NCI-H128 (cell line): ENCODE data around the gene CABCOCO1.

Experiments used
- DNase-seq: peaks from one replicate; lab custom pipeline; 2025; ENCODE audit not compliant: unreplicated experiment; lab: John Stamatoyannopoulos, UW

The CABCOCO1 gene

DNA sequence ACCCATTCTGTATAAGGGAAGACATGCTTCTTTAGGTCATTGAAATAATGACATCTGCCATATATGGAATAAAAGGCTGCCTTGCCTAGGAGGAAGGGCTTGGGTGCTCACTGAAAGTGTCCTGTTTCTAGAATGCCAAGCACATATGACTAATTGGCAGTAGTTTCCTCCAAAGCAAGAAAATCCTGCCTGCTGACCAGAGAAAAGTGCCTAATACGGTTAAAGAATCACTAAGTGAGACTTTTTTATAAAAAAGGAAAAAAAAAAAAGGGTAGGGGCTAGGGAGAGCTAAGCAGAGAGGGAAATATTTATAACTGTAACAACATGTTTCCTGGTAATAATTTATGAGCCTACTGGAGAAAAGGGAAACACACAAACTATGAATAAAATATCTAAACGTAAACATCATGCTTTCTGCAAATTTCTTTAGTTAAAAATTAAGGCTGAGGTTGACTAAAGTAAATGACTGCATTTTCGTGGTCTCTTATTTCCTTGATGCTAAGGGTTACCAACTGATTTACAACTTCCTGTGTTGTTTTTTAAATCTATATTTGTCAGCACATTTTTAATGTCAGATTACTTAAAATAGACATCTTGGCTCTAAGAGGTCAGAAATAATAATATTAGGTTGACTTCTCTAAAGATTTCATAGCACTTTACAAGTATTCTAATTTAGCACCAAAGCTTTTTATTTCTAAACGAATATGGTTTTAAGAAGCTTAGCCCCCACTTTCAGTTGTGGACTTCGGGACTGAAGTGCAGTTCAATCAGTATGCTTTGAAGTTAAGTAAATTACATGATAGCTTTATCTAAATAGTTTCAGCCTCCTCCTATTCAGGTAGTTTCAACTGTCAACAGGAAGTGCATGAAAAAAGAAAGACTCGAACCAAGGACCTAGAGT, 89.6 kb downstream of the CABCOCO1 start:
- no peak for DNase-seq

DNA sequence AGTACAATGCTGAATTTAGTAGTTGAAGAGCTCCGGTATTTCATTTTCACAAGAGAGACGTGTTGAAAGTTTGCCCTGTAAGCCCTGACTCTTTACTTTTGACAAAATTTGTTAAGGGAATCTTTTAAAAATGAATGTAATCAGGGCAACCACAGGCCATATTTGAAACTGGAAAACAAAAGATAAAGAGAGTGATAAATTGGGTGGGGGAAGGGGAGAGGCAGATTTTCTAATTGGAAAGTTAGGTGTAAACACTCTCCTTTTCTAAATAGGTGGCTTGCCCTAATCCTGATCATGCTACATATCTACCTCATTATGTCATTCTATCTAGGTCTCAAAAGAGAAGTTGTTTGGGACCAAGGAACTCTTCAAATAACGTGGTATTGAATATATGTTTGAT, 90.7 kb downstream of the CABCOCO1 start:
- no peak for DNase-seq

DNA sequence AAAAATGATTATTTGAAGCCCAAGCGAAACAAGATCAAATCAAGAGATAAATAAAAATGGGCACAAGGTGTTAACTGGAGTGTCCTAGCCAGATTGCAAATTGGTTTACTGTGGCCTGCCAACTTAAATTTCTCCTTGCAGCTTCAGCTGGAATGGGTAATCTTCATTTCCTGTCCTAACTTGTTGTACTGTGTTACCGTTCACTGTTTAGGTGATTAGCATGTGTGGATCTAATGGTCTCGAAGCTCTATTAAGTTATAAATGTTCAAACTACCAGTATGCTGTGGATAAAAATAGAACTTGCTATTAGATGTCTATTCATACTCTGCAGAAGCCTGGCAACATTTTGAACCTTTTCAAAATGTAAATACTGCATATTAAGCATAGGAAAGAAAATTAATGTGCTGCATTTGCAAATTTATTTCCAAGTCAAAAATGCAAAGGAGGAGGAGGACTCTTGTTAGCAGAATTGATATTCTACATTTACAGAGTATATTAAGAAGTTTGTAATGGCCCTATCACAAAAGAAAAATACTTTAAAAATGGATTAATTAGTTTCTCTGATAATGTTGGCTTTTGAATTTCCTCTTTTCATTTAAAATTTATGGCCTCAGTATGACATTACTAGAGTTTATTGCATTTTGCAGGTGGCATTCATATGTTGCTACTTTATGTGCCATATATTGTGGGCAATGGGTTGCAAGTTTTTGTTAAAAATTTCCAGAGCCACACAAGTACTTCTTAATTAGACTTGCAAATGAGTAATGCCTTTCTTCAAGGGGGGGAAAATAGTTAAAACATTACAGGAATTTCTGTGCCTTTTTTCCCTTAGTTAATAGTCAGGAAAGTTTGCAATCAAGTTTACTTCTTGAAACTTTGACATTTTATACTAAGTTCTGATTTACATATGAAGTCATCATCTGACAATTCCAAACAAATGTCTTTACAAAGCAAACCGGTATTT, 92.1 kb downstream of the CABCOCO1 start:
- DNase-seq = no peak

DNA sequence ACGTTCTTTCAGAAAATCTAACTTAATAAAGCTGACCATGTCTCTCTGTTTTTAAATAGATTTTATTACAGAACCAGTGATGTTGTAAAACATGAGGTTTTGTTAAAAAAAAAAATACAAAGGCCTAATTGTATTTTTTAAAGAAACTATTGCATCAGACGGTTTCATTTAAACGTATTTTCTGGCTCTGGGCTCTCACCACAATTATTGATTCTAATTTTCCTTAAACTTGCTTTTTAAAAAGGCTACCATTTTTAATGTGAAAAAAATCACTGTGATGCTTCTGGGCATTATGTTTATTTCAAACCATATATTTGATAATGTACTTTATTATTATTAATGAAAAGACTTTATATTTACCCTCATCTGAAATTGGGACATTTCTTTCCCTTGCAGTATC, 94.3 kb downstream of the CABCOCO1 start:
- DNase-seq = no peak

DNA sequence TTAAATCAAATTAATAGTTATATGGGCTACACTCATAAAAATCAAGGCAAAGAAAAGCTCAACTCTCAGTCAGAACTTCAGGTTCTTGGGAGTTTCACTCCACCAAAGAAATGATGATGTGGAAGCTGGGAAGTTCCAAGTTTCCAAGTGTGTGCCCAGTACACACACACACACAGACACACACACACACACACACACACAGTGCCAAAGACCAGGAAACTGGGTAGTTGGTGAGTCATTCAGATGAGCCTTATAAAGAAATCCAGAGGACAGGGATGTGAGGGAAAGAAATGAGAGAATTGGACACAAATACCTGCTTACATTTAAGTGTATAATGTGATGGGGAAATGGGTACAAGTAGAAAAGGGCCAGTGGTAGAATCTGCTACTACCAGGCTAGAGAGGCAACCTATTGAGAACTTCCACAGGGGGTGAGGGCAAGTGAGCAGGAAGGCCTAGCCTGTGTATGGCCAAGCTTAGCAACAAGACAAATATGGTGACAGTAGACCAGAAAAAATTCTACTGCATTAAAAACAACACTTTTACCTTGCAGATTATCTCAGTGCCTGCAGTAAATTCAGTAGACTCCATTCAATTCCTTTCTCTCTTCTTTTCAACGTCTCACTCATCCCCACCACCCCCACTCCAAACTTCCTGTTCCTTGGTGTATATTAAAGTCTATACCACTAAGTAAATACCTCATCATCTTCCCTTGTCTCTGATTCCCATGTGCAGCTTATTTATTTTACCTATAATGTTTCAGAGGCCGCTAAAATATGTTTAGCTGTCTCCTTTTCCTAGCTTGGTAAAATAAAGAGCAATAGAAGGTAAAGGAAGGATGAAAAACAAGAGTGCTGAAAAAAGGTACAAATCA, 95.0 kb downstream of the CABCOCO1 start:
- no peak for DNase-seq

DNA sequence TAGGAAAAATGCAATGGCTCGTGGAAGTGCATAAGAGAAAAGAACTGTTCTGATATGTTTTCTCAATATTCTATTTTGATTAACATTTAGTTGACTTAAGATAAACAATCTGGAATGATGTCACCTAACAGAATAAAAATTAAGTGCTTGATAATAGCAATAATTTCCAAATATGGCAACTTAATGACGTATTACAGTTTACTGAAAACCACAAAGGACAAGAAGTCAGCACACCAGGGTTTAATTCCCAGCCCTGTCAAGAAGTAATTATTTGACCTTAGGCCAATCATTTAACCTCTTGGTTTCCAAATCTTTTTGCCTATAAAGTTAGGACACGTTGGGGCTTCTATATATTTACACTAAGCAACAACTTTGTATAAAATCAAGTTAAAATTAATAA, 95.7 kb downstream of the CABCOCO1 start:
- DNase-seq = no peak

DNA sequence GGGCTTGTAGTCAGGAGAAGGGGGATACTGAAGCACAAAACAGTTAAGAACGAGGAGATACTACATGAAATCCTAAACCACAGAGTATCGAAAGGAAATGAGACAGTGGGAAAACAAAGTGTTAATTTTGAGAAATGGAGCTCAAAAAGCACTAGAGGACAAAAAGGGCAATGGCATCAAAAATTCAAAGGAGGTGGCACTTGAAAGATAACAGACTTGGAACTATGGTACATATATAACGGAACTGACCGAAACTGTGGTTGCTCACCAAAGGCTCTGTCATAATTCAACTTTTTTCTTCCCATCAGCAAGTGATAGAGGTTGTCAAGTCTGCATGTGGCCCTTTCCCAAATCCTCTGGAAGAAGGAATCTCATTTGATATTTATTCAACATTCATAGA, 97.0 kb downstream of the CABCOCO1 start:
- no peak for DNase-seq

DNA sequence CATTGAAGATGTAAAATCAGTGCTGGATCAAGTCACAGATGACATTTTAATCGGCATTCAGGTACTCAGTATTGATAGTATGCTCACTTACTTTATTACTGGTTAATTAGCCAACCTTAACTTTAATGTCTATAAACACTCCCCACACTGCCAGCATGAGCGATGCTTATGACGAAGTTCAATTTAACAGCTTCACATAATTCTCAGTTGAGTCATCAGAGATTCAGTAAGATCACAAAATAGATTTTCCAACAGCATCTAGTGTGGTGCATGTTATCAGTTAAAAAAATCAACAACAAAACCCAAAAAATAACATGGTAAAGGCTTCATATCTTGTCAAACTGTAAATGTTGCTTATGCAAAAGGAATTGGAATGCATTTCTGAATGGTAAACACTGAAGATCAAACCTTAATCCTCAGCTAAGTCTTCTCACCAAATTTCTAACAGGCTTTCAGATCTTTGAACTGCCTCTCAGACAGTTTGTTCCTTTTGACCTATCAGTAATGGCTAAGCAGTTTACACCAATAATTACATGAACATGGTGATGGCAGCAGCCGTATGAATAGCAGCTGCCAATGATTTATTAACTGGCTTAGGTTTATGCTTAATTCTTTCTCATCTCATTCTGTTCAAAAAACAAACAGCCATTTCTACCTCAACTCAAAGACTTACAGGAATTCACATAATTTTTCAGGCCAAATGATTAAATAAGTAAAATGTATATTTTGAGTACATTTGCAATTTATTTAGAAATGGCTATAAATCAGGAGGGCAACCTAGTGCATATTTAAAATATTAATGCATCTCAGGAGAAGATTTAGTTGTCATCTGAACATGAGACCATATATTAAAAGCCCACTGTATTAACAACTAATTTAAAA, 98.5 kb downstream of the CABCOCO1 start:
- DNase-seq = no peak

DNA sequence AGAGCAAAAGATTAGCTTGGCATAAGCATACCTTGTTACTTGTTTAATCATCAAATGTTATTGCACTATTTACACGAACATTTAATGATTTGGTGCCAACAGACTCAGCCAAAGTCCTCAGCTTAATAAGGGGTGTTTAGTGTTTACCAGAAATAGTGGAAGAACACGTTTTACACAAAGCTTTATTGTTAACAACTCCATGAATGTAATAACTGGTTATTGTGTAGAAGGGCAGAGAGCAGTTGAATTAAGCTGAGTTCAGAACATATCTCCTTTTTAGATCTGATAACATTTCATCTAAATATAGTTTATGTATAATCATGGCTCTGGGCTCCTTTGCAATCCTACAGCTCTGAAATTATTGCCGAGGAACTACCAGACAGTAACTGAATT, 99.1 kb downstream of the CABCOCO1 start:
- DNase-seq = no peak

DNA sequence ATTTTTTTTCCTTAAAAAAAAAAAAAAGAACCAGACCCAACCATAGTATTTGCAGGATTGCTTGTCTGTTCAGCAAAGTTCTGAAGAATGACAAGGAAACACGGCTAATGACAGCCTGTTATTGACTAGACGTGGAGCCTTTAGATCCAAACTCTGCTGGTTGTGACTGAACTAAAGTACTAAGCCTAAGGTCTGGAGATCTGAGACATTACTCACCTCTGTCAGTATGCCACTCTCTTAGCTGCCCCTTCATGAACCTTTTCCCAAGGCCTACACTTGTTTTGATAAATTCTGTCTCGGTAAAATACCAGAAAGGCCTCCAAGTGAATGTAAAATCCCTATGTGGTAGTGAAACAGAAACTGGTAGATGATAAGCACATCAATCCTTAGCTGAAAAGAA, 101.0 kb downstream of the CABCOCO1 start:
- no peak for DNase-seq

DNA sequence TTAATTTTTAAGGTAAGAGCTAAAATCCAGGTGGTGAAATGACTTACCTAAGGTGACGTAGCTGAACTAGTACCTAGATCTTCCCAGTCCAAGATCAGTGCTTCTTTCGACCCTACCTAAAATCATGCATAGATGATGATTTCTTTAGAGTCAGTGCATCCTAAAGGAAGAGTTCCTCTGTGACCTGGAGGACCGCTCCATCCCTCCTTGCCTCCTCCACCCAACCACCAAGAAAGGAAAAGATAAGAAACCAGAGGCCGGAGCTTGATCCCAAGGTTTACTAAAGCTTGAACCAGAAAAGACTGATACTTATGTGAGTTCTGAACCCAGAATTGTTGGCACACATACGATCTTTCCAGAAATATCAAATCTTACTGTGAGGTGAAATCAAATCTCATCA, 101.8 kb downstream of the CABCOCO1 start:
- no peak for DNase-seq

DNA sequence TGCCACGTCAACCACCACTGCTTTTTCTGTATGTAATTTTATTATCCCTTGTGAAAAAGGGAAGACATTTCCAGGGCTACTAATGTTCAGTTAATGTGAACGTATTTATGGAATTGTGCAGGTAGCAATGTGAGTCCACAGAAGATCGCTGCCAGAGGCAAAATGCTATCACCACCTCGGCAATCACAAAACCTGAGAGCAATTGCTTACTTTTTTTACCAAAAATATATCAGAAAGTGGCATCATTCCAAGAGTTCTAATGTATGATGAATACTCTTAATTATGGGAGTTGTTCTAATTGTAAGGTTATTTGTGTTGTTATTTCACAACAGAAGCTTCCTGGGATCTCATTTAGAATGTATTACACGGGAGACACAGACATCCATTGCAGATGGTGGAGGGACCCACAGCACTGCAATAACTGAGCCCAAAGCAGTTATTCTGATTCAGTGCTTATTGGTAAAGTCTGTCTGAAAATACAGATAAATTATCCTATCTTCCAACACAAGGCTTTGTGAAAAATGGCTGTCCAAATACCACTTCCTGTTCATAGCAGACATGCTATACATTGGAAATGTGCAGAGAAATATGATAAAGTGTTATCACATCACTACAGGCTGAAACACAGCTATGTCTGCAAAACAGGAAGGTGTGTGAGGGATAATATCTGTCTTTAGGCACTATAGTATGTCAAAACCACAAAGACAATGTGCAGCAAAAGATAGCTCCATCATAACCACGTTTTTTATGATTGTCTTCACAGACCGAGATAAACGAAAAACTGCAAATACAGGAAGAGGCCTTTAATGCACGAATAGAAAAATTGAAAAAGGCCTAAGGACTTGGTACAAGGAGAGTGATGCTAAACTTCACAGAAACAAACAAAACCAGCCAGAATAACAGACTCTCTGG, 102.7 kb downstream of the CABCOCO1 start:
- DNase-seq = no peak

DNA sequence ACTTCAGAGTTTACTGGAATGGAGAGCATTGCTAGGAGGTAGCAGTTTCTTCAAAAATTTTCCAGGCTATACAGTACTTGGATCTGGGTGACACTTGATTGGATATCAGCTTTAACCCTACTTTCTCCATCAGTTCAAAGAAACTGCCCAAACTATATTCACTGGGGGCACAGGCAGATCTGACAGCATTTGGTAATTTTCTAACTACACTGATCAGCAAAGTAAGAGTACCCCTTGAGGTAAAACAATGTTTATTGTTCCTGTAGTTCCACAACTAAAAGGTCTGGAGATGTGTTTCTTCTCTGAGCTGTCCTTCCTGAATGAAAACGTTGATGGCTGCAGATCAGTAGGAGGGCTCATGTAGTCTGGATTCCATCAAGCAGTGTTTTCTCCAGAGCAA, 104.2 kb downstream of the CABCOCO1 start:
- DNase-seq = no peak

DNA sequence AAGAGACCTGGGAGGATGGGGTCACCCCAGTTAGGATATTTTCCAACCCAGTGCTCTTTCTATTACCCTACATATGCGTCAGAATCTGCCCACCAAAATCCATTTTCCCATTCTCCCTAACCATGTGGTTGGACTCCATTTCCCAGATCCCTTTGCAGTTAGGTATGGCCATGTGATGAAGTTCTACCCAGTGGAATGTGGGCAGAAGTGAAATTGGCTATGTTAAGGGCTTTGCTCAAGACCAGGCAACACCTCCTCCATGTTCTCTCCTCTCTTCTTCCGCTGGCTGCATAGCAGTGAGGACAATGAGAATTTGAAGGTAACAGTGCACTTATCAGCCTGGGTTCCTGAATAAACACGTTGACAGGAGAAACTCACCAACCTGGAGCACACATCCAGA, 111.3 kb downstream of the CABCOCO1 start:
- DNase-seq = no peak

DNA sequence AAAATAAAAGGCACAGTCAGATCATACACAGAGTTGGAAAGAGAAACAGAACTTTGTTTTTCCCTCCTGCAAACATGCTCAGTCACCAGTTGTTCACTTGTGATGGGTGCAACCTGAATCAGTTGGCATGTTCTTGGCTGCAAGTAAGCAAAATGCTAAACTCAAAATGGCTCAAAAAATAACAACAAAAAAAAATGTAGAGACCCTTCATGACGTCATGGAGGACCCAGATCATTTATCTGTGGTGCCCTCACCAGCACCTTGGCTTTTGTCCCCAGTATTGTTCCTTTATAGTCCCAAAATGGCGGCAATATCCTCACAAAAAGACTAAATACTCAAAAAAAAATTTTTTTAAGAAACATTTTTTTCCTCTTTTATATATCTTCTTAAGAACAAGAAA, 112.4 kb downstream of the CABCOCO1 start:
- no peak for DNase-seq

DNA sequence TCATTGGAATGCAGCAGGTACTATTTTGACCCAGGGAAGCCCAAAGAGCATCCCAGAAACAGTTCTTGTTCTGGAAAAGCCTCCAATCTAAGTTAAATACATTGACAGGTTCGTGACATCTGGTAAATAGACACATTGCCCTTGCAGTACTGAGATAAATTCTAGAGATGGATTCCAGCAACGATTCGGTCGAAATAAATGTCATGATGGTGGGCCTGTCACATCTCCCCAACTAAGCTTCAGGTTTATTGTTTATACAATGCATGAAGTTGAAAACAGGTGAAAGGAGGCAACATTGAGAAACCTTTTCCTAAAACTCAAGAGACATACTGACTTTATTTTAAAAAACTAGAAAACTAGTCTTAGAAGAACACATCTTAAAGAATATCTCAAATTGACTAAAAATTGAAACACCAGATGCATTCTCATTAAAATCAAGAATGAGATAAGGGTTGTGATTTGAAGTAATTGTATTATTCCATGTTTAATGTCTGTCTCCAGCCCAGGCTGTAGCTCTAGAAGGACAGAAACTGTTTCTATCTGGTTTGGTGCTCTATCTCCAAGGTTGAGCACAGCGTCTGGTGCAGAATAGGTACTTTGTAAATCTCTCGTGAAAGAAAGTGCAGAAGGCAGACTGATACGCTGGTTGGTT, 114.0 kb downstream of the CABCOCO1 start:
- DNase-seq = no peak

DNA sequence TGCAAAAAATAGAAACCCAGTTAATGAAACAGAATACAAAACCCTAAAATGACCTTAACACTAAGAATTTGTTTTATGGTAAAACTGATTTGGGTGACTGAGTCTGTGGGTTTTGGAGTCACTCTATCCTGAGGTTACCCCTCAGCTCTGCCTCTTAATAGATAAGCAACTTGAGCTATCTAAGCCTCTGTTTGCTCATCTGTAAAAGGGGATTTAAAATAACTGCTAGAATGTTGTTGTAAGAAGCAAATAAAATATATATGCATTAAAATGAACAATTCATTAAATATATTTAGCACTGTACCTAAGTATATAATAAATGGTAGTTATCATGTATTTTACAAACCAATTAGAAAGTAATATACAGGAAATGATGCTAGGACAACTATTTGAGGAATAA, 115.4 kb downstream of the CABCOCO1 start:
- DNase-seq = no peak

DNA sequence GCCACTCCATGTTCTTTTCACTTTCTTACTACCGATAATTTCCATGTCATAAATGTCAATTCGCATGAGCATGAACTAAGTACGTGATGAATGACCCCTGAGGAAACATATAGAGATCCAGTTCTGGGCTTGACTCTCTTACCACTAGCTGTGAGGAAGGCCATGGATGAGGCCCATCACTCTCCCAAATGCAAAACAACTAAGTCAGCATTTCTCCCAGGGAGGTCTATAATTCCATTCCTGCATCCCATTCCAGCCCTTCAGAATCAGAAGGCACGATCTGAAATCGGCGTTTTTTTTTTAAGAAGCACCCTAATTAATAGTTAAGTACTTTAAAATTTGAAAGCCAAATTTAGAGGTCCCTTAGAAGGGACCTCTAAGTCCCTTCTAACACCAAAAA, 116.5 kb downstream of the CABCOCO1 start:
- DNase-seq = no peak
